ENCODE data around the gene LRFN4.

- TF ChIP-seq CTCF (IDR thresholded peaks at IDR 0.05) (peak in 2 of 4 experiments; percentile 4 to 13), POLR2AphosphoS5 (IDR thresholded peaks at IDR 0.05) (peak; percentile 96), EP300 (IDR thresholded peaks at IDR 0.05) (no peak)
These were observed 13.7 kb upstream of the LRFN4 start, which contains the start of gene RCE1 for GRCh38 chr11:66842896-66843775.
